AG09309 (cell line): ENCODE results near the gene USP34.
"Not testable (repeated sequence)": the region's sequence is repeated elsewhere in the genome, so short reads cannot be mapped to it uniquely, and the experiment has no call there.

Experiments
- DNase-seq: peaks from one replicate; pipeline ENCODE4 v3.0.0-alpha.2; 2010; ENCODE audit warnings: low read depth
- H3K4me3 ChIP-seq: 2 replicates; pipeline ENCODE4 v1.5.1; 2011; ENCODE audit warnings: mild to moderate bottlenecking, low read depth, low read length, moderate library complexity; ENCODE audit not compliant: control insufficient read depth
- CTCF ChIP-seq: IDR thresholded peaks from 2 replicates; pipeline ENCODE4 v1.5.1; 2011; ENCODE audit warnings: mild to moderate bottlenecking, low read depth, low read length, inconsistent platforms; ENCODE audit not compliant: insufficient read depth, control insufficient read depth; ENCODE audit errors: missing control alignments

Gene USP34

GRCh38 chr2:61151436-61151835, 319.5 kb downstream of the USP34 start:
- TF ChIP-seq CTCF: no peak
- DNase-seq: no peak
- H3K4me3 ChIP-seq: no peak overlapping the region

- DNase-seq: no peak
- TF ChIP-seq CTCF: no peak
- no peak overlapping the region for H3K4me3 ChIP-seq
Measured at GRCh38 chr2:61149074-61149473, 321.8 kb downstream of the USP34 start.

GRCh38 chr2:61148091-61148490, 322.8 kb downstream of the USP34 start:
- not testable (repeated sequence) for DNase-seq, H3K4me3 ChIP-seq

- H3K4me3 ChIP-seq: no peak overlapping the region
- no peak for TF ChIP-seq CTCF
- DNase-seq: no peak
Measured at GRCh38 chr2:61145990-61146389, 324.9 kb downstream of the USP34 start.

GRCh38 chr2:61144697-61145268, 326.1 kb downstream of the USP34 start:
- peak overlapping the region; percentile 89 for H3K4me3 ChIP-seq
- peak; percentile 88 for DNase-seq
- no peak for TF ChIP-seq CTCF

- no peak for TF ChIP-seq CTCF
- H3K4me3 ChIP-seq: no peak overlapping the region
- DNase-seq: no peak
Measured at GRCh38 chr2:61141151-61141550, 329.7 kb downstream of the USP34 start.

GRCh38 chr2:61138859-61139258, 332.0 kb downstream of the USP34 start:
- no peak for TF ChIP-seq CTCF
- H3K4me3 ChIP-seq: no peak overlapping the region
- no peak for DNase-seq
